Measurements from ENCODE around the gene GRB14.

- no peak for TF ChIP-seq CTCF (IDR thresholded peaks at IDR 0.05 in 4 of 5, conservative IDR thresholded peaks at IDR 0.05 in 1 of 5)
- no peak for TF ChIP-seq POLR2A (IDR thresholded peaks at IDR 0.05)
Observed at GRCh38 chr2:164504253-164504652, 117.0 kb downstream of the GRB14 start.
